Kidney glomerular epithelial cell (primary cell): ENCODE results near the gene CDH7.

Source experiments
- DNase-seq: peaks from one replicate; lab custom pipeline; 2025; lab: John Stamatoyannopoulos, UW

Gene CDH7

GRCh38 chr18:65919018-65919417 is 168.2 kb downstream of the CDH7 start:
- DNase-seq = no peak

GRCh38 chr18:65919663-65920062 is 168.9 kb downstream of the CDH7 start:
- no peak for DNase-seq

GRCh38 chr18:65922103-65922502 is 171.3 kb downstream of the CDH7 start:
- DNase-seq = no peak

GRCh38 chr18:65924904-65925303 is 174.1 kb downstream of the CDH7 start:
- DNase-seq = no peak

- DNase-seq = no peak
Observed at GRCh38 chr18:65934874-65935273, 184.1 kb downstream of the CDH7 start.

GRCh38 chr18:65936678-65937077 is 185.9 kb downstream of the CDH7 start:
- DNase-seq = no peak

GRCh38 chr18:65937180-65937579 is 186.4 kb downstream of the CDH7 start:
- DNase-seq = no peak

- DNase-seq = no peak
Observed at GRCh38 chr18:65938592-65939372, 188.0 kb downstream of the CDH7 start.
